SJCRH30 (cell line): ENCODE measurements around the gene TMEM218. TPM values are rescaled to one million over a fixed set of nuclear protein-coding genes. Genes with fewer than 3 reads are reported as not detected.

Experiments used
- DNase-seq, 2 experiments: peaks; one replicate each; pipeline ENCODE4 v3.0.0-alpha.2; 2015 to 2020
- H3K27ac ChIP-seq: fragments of 250-450 bp; sonication (Bioruptor Pico); 2 replicates; pipeline ENCODE4 v1.5.1; 2020; ENCODE audit warnings: mild to moderate bottlenecking, moderate library complexity
- H3K27me3 ChIP-seq: fragments of 250-450 bp; sonication (Bioruptor Pico); 2 replicates; pipeline ENCODE4 v1.5.1; 2020; ENCODE audit warnings: mild to moderate bottlenecking, moderate library complexity
- H3K36me3 ChIP-seq: fragments of 250-450 bp; sonication (Bioruptor Pico); 2 replicates; pipeline ENCODE4 v1.5.1; 2020; ENCODE audit warnings: mild to moderate bottlenecking, moderate library complexity
- H3K4me1 ChIP-seq: fragments of 250-450 bp; sonication (Bioruptor Pico); 2 replicates; pipeline ENCODE4 v1.5.1; 2020; ENCODE audit warnings: mild to moderate bottlenecking, moderate library complexity
- H3K4me3 ChIP-seq: fragments of 250-450 bp; sonication (Bioruptor Pico); 2 replicates; pipeline ENCODE4 v1.5.1; 2020; ENCODE audit warnings: mild to moderate bottlenecking, moderate library complexity
- H3K9me3 ChIP-seq: fragments of 250-450 bp; sonication (Bioruptor Pico); replicated peaks from 2 replicates; pipeline ENCODE4 v1.5.1; 2020; ENCODE audit warnings: mild to moderate bottlenecking, moderate library complexity
- total RNA-seq: library from RNA; depleted of rRNA; stranded (reverse); fragments of >200 nt; shearing (Covaris generic); gene quantifications from 2 replicates; pipeline ENCODE4 v1.2.3, GENCODE V29; 2014; rRNA removed

Gene TMEM218
- 19.1 and 22.0 TPM in 2 replicates for total RNA-seq

DNA sequence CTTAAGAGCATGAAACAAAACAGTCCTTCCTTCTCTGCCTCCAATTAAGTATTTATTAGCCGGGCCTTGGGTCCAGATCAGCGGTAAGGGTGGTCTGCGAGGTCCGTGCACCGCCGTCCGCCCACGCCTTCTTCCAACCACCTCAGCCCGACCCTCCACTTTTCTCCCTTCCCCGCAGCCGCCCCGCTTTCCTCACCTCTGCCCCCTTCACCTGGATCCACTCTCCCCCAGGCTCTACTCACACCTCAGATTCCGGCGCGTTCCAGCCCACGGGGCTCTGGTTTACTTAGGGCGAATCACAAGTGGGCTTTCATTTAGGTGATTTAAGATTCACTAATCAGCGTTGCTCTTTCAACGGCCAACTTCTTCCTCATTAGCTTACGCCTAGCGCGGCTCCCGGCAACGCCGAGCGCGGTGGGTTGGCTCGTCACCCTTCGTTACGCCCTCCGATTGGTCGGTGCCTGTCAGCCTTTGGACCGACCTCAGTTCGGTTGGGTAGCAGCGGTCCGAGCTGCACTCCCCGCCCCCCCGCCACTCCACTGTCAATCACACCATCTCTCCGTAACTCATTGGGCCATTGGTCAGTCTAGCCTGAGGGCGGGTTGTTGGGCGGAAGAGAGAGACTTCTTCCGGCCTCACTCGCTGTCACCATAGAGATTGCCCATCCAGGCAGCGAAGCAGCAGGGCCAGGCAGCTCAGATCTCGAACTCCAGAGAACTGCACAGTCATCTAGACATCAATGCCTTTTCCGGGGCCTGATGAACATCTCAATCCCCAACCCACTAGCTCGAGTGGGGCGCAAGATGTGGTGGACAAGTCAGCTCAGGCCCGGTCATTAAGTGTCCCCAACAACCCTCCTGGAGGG lies at the start of gene TMEM218:
TSS of gene TMEM218 (minus strand) at position 284 of the 865 bp plus-strand sequence. CDS start 9,385 bp downstream, outside the sequence.
- no peaks in the 10 kb centered on the region for H3K4me1 ChIP-seq
- peak within 1 kb of the TSS; percentile 71 for H3K27ac ChIP-seq
- no peaks in the 10 kb centered on the region for H3K9me3 ChIP-seq
- no peaks in the 10 kb centered on the region; the same call in 1 of the 2 replicates for H3K36me3 ChIP-seq
- DNase-seq: peak; percentile 97
- peak within 1 kb of the TSS; percentile 91 for H3K4me3 ChIP-seq
- H3K27me3 ChIP-seq: no peaks in the 10 kb centered on the region

DNA sequence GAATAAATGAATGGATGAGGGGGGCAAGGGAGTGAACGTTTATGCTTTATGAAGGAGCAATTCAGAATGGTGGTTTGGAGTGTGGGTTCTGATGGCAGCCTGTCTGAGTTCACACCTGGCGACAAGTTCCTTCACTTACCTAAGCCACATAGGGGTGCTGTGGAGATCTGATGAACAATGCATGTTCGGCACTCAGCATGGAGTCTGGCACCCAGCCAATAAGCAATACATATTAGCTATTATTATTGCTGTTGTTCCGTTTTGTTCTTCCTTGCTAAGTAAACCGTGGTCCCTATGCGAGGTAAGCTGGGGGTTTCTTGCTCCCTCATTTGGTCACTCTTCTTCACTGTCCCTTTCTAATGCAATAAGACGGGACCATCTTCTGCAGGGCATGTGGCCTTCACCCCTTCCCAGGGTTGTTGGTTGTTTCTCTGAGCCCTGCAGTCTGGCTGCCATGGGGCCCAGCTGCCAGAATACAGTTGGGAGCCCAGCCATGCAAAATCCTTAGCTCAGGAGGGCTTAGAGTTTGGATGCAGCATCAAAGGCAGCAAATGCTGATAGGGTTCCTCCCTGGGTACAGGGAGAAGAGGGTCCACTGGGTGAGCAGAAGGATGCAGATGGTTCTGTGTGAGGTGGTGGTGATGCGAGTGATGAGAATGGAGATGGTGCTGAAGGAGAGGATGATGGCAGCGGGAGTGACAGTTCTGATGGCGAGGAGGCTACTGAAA lies 46.7 kb upstream of the TMEM218 start:
- no peaks in the 10 kb centered on the region for H3K36me3 ChIP-seq
- no peaks in the 10 kb centered on the region for H3K9me3 ChIP-seq
- no peaks in the 10 kb centered on the region for H3K27me3 ChIP-seq
- no peak overlapping the region for H3K27ac ChIP-seq
- DNase-seq: no peak
- H3K4me1 ChIP-seq: no peaks in the 10 kb centered on the region
- no peak overlapping the region for H3K4me3 ChIP-seq

DNA sequence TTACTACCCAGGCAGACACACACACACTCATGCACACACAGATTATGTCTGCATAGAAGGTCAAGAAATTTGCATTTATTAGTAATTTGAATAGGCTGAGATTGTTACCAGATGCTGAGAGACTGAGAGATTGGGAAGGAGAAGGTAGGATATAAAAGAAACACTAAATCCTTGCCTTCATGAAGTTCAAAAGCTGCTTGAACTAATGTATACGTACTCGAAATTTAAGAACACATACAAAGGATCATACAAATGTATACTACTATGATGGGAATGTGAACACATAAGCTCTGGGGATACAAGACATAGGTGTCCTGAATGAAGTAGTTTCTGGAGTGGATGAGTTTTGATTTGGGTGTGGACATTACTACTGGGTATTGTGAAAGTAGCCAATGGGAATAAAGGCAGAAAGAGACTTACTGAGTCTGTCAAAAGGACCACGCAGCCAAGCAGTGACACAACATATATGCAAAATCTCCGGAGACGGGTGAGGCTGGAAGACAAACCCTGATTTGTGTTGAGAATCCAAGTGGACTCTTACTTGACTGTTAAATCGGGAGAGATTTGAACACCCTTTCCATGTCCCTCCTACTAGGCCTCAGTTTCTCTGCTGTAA lies 45.8 kb upstream of the TMEM218 start:
- H3K36me3 ChIP-seq: no peaks in the 10 kb centered on the region
- no peak for DNase-seq
- no peak overlapping the region for H3K4me3 ChIP-seq
- no peaks in the 10 kb centered on the region for H3K27me3 ChIP-seq
- no peak overlapping the region for H3K27ac ChIP-seq
- H3K9me3 ChIP-seq: no peaks in the 10 kb centered on the region
- no peaks in the 10 kb centered on the region for H3K4me1 ChIP-seq

- Histone ChIP-seq H3K4me1 (no peaks in the 10 kb centered on the region), H3K27me3 (no peaks in the 10 kb centered on the region), H3K4me3 (no peak overlapping the region), H3K9me3 (no peaks in the 10 kb centered on the region), H3K36me3 (no peaks in the 10 kb centered on the region), H3K27ac (no peak overlapping the region)
- DNase-seq: no peak
Observed at GRCh38 chr11:125156346-125157117, 45.1 kb upstream of the TMEM218 start.

DNA sequence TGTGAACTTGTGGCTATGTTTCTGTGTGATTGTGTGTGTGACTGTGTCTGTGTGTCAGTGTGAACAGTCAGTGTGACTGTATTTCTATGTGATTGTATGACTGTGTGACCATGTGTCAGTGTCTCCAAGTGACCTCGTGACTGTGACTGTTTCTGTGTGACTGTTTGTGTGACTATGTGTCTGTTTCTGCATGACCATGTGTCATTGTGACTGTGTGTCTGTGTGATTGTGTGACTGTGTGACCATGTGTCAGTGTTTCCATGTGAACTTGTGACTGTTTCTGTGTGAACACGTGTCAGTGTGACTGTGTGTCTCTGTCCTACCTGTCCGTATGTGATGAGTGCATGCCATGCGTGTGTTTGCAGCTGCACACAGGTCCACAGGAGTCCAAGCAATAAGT lies 44.3 kb upstream of the TMEM218 start:
- Histone ChIP-seq H3K27ac (no peak overlapping the region), H3K36me3 (no peaks in the 10 kb centered on the region), H3K4me3 (no peak overlapping the region), H3K4me1 (no peaks in the 10 kb centered on the region), H3K9me3 (no peaks in the 10 kb centered on the region), H3K27me3 (no peaks in the 10 kb centered on the region)
- DNase-seq: no peak

- Histone ChIP-seq H3K27ac (no peak overlapping the region), H3K9me3 (no peaks in the 10 kb centered on the region), H3K4me1 (no peaks in the 10 kb centered on the region), H3K4me3 (no peak overlapping the region), H3K27me3 (no peaks in the 10 kb centered on the region), H3K36me3 (no peaks in the 10 kb centered on the region)
- no peak for DNase-seq
Observed at GRCh38 chr11:125155100-125155444, 43.6 kb upstream of the TMEM218 start.

DNA sequence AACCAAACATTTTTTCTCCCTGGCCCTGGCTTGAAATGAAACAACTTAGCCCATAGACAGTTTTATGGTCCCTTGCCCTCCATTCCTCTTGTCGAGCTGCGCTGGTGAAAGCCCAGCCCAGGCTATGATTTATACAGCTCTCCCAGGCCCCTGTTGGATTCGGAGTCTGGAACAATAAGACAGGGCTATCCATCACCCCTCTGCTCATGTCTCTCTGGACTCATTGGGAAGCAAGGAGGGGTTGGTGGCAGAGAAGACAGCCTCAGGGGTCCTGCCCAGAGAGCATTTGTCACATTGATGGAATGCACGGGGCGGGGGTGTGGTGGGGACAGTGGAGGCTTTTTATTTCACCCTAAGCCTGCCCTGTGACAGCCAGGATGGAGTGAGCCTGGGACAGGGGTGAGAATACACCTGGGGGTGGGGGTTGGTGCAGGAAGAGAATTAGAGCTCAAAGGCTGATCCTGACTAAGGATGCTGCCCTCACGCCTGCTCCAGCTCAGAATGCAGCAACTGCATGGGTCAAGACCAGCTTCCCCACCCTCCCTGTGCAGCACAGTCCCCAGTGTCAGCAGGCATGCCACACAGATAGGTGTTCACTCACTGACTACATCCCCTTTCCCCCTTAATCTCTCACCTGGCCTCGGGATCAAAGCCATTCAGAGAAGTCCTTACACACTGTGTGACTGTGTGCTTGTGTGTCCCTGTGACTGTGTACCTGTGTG lies 43.1 kb upstream of the TMEM218 start:
- DNase-seq: no peak
- Histone ChIP-seq H3K4me1 (no peaks in the 10 kb centered on the region), H3K27me3 (no peaks in the 10 kb centered on the region), H3K36me3 (no peaks in the 10 kb centered on the region), H3K27ac (no peak overlapping the region), H3K4me3 (no peak overlapping the region), H3K9me3 (no peaks in the 10 kb centered on the region)

- Histone ChIP-seq H3K4me3 (no peak overlapping the region), H3K27ac (no peak overlapping the region), H3K9me3 (no peaks in the 10 kb centered on the region), H3K27me3 (no peaks in the 10 kb centered on the region), H3K4me1 (no peaks in the 10 kb centered on the region), H3K36me3 (no peaks in the 10 kb centered on the region)
- no peak for DNase-seq
Observed at GRCh38 chr11:125153837-125154236, 42.4 kb upstream of the TMEM218 start.

- Histone ChIP-seq H3K4me3 (no peak overlapping the region), H3K4me1 (no peaks in the 10 kb centered on the region), H3K9me3 (no peaks in the 10 kb centered on the region), H3K36me3 (no peaks in the 10 kb centered on the region), H3K27ac (no peak overlapping the region), H3K27me3 (no peaks in the 10 kb centered on the region)
- DNase-seq: no peak
Observed at GRCh38 chr11:125148743-125149142, 37.3 kb upstream of the TMEM218 start.

DNA sequence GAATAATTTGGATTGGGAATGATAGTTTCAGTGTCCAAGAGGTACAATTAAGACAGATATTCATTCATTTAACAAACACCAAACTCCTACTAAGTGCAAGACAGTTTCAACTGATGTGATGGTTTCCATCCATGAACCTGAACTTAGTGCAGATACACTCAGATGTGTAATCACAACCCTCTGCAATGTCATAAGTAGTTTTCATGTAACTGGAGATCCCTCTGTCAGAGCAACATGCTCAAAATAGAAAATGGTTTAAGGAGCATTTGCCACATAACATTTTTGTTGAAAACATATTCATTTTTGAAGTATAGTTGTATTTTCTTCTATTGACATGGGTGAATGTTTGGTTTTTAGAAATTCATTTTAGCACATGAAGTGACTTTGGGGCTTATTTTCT lies 36.6 kb upstream of the TMEM218 start:
- H3K9me3 ChIP-seq: no peaks in the 10 kb centered on the region
- no peak for DNase-seq
- H3K36me3 ChIP-seq: no peaks in the 10 kb centered on the region
- no peak overlapping the region for H3K4me3 ChIP-seq
- no peaks in the 10 kb centered on the region for H3K4me1 ChIP-seq
- H3K27ac ChIP-seq: no peak overlapping the region
- H3K27me3 ChIP-seq: no peaks in the 10 kb centered on the region

DNA sequence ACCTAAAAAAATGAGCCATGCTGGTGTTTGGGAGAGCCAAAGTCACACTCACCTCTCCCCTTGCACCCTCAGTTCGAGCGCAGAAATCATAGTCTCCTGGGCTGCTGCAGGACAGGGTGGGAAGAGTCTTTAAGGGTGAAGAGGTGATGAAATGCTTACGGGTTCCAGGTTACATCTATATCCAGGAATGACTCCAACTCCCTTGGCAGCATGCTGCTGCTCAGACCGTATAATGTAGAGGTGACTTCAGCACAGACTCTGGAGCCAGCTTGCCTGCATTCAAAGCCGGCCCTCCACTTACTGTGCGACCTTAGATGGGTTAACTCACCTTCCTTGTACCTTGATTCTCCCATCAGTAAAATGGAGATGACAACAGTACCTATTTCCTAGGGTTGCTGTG lies 35.9 kb upstream of the TMEM218 start:
- Histone ChIP-seq H3K9me3 (no peaks in the 10 kb centered on the region), H3K4me3 (no peak overlapping the region), H3K4me1 (no peaks in the 10 kb centered on the region), H3K36me3 (no peaks in the 10 kb centered on the region), H3K27me3 (no peaks in the 10 kb centered on the region), H3K27ac (no peak overlapping the region)
- DNase-seq: no peak

- DNase-seq: no peak
- H3K9me3 ChIP-seq: no peaks in the 10 kb centered on the region
- no peak overlapping the region for H3K4me3 ChIP-seq
- peaks cover 4% of the 10 kb centered on the region; the same call in 1 of the 2 replicates for H3K4me1 ChIP-seq
- H3K36me3 ChIP-seq: no peaks in the 10 kb centered on the region
- H3K27ac ChIP-seq: no peak overlapping the region
- H3K27me3 ChIP-seq: no peaks in the 10 kb centered on the region
Observed at GRCh38 chr11:125146232-125146631, 34.8 kb upstream of the TMEM218 start.

- no peaks in the 10 kb centered on the region for H3K36me3 ChIP-seq
- no peak overlapping the region for H3K27ac ChIP-seq
- no peaks in the 10 kb centered on the region for H3K9me3 ChIP-seq
- no peaks in the 10 kb centered on the region for H3K27me3 ChIP-seq
- no peak overlapping the region for H3K4me3 ChIP-seq
- DNase-seq: peak; percentile 53 to 71
- peaks cover 24% of the 10 kb centered on the region for H3K4me1 ChIP-seq
Observed at GRCh38 chr11:125141686-125142535, 30.5 kb upstream of the TMEM218 start.
